Measurements from ENCODE around the gene ACADM.

DNA sequence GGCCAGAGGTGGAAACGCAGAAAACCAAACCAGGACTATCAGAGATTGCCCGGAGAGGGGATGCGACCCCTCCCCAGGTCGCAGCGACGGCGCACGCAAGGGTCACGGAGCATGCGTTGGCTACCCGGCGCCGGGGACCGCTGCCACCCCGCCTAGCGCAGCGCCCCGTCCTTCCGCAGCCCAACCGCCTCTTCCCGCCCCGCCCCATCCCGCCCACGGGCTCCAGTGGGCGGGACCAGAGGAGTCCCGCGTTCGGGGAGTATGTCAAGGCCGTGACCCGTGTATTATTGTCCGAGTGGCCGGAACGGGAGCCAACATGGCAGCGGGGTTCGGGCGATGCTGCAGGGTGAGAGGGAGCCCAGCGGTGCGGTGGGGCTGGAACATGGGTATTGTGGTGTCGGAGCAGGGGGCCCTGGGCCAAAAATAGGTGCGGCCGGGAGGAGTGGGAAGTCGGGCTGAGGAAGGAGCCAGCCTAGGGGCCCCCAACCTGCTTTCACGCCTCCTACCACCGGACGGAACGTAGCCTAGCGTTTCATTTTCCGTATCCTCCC is at the start of gene ACADM:
- no peak for TF ChIP-seq EZH2 (IDR thresholded peaks at IDR 0.05)
- TF ChIP-seq, protein P1, sequence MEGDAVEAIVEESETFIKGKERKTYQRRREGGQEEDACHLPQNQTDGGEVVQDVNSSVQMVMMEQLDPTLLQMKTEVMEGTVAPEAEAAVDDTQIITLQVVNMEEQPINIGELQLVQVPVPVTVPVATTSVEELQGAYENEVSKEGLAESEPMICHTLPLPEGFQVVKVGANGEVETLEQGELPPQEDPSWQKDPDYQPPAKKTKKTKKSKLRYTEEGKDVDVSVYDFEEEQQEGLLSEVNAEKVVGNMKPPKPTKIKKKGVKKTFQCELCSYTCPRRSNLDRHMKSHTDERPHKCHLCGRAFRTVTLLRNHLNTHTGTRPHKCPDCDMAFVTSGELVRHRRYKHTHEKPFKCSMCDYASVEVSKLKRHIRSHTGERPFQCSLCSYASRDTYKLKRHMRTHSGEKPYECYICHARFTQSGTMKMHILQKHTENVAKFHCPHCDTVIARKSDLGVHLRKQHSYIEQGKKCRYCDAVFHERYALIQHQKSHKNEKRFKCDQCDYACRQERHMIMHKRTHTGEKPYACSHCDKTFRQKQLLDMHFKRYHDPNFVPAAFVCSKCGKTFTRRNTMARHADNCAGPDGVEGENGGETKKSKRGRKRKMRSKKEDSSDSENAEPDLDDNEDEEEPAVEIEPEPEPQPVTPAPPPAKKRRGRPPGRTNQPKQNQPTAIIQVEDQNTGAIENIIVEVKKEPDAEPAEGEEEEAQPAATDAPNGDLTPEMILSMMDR (IDR thresholded peaks at IDR 0.05 in 2 of 3, conservative IDR thresholded peaks at IDR 0.05 in 1 of 3; ENCODE audit: borderline replicate concordance in 1 of 3, insufficient read depth in 1 of 3, low read depth in 2 of 3, low read length in 2 of 3), result no peak
- TF ChIP-seq SP1 (IDR thresholded peaks at IDR 0.05; ENCODE audit: low read depth), result peak; percentile 61
- no peak for TF ChIP-seq EZH2phosphoT487 (IDR thresholded peaks at IDR 0.05; ENCODE audit: borderline replicate concordance)
- TF ChIP-seq, protein P2, sequence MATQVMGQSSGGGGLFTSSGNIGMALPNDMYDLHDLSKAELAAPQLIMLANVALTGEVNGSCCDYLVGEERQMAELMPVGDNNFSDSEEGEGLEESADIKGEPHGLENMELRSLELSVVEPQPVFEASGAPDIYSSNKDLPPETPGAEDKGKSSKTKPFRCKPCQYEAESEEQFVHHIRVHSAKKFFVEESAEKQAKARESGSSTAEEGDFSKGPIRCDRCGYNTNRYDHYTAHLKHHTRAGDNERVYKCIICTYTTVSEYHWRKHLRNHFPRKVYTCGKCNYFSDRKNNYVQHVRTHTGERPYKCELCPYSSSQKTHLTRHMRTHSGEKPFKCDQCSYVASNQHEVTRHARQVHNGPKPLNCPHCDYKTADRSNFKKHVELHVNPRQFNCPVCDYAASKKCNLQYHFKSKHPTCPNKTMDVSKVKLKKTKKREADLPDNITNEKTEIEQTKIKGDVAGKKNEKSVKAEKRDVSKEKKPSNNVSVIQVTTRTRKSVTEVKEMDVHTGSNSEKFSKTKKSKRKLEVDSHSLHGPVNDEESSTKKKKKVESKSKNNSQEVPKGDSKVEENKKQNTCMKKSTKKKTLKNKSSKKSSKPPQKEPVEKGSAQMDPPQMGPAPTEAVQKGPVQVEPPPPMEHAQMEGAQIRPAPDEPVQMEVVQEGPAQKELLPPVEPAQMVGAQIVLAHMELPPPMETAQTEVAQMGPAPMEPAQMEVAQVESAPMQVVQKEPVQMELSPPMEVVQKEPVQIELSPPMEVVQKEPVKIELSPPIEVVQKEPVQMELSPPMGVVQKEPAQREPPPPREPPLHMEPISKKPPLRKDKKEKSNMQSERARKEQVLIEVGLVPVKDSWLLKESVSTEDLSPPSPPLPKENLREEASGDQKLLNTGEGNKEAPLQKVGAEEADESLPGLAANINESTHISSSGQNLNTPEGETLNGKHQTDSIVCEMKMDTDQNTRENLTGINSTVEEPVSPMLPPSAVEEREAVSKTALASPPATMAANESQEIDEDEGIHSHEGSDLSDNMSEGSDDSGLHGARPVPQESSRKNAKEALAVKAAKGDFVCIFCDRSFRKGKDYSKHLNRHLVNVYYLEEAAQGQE (IDR thresholded peaks at IDR 0.05; ENCODE audit: low read depth), result no peak
- peak; percentile 87 for TF ChIP-seq POLR2AphosphoS5 (IDR thresholded peaks at IDR 0.05; ENCODE audit: low read depth, low read length)
- TF ChIP-seq POLR2A (IDR thresholded peaks at IDR 0.05; ENCODE audit: borderline replicate concordance, extremely low read depth, insufficient read depth, insufficient read length), result no peak
- TF ChIP-seq FOSL1 (IDR thresholded peaks at IDR 0.05; ENCODE audit: low read depth), result no peak
- TF ChIP-seq, protein P3, sequence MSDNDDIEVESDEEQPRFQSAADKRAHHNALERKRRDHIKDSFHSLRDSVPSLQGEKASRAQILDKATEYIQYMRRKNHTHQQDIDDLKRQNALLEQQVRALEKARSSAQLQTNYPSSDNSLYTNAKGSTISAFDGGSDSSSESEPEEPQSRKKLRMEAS (IDR thresholded peaks at IDR 0.05), result peak; percentile 70
- TF ChIP-seq YY1 (IDR thresholded peaks at IDR 0.05; ENCODE audit: extremely low read depth, insufficient replicate concordance, low read depth, low read length), result peak; percentile 71
- TF ChIP-seq ELF1 (IDR thresholded peaks at IDR 0.05; ENCODE audit: borderline replicate concordance, low read depth), result no peak; the same call in 1 of the 2 replicates
- no peak for TF ChIP-seq ZNF274 (IDR thresholded peaks at IDR 0.05; ENCODE audit: low read depth, low read length)
- no peak for TF ChIP-seq RAD21 (IDR thresholded peaks at IDR 0.05; ENCODE audit: low read depth)
- no peak for TF ChIP-seq TCF7L2 (IDR thresholded peaks at IDR 0.05; ENCODE audit: borderline replicate concordance, extremely low read depth, insufficient read depth, insufficient read length)

Data from HCT116 (cell line).